ENCODE results near the gene CDKN2A.

CDKN2A gene

GRCh38 chr9:22010866-22011625, 16.9 kb upstream of the CDKN2A start:
- H3K27ac ChIP-seq (replicated peaks): no peak overlapping the region
- no peak for DNase-seq (ENCODE audit: low read depth in 1 of 2, low spot score in 1 of 2)
- no peak overlapping the region for H3K4me3 ChIP-seq (replicated peaks; ENCODE audit: insufficient read depth, low read length)
- no peaks in the 10 kb centered on the region for H3K27me3 ChIP-seq (ENCODE audit: insufficient read depth, poor library complexity, severe bottlenecking)
- no peak for TF ChIP-seq GABPA (IDR thresholded peaks at IDR 0.05; ENCODE audit: low read depth)
- no peak for TF ChIP-seq SPI1 (IDR thresholded peaks at IDR 0.05; ENCODE audit: borderline replicate concordance, low read depth)
- no peak for TF ChIP-seq CTCF (IDR thresholded peaks at IDR 0.05; ENCODE audit: insufficient read depth, low read length)
- no peak for TF ChIP-seq POLR2AphosphoS5 (IDR thresholded peaks at IDR 0.05; ENCODE audit: low read depth)
- TF ChIP-seq REST (IDR thresholded peaks at IDR 0.05; ENCODE audit: insufficient replicate concordance, low read depth): peak; percentile 90

- Histone ChIP-seq H3K27me3 (ENCODE audit: insufficient read depth, poor library complexity, severe bottlenecking) (no peaks in the 10 kb centered on the region), H3K4me3 (replicated peaks; ENCODE audit: insufficient read depth, low read length) (peak overlapping the region; percentile 78), H3K27ac (replicated peaks) (peak overlapping the region; percentile 73)
- TF ChIP-seq REST (IDR thresholded peaks at IDR 0.05; ENCODE audit: insufficient replicate concordance, low read depth): no peak
- TF ChIP-seq GABPA (IDR thresholded peaks at IDR 0.05; ENCODE audit: low read depth): no peak
- no peak for TF ChIP-seq CTCF (IDR thresholded peaks at IDR 0.05; ENCODE audit: insufficient read depth, low read length)
- no peak for TF ChIP-seq SPI1 (IDR thresholded peaks at IDR 0.05; ENCODE audit: borderline replicate concordance, low read depth)
- no peak; the same call in 1 of the 2 replicates for TF ChIP-seq POLR2AphosphoS5 (IDR thresholded peaks at IDR 0.05; ENCODE audit: low read depth)
- DNase-seq (ENCODE audit: low read depth in 1 of 2, low spot score in 1 of 2): no peak
Measured at GRCh38 chr9:22009506-22009867, 15.3 kb upstream of the CDKN2A start.

- TF ChIP-seq POLR2AphosphoS5 (IDR thresholded peaks at IDR 0.05; ENCODE audit: low read depth) (0 out of 2 replicates have a peak, but pooled peaks have one; percentile 31), REST (IDR thresholded peaks at IDR 0.05; ENCODE audit: insufficient replicate concordance, low read depth) (no peak), CTCF (IDR thresholded peaks at IDR 0.05; ENCODE audit: insufficient read depth, low read length) (peak; percentile 47)
- Histone ChIP-seq H3K27me3 (ENCODE audit: insufficient read depth, poor library complexity, severe bottlenecking) (no peaks in the 10 kb centered on the region), H3K4me3 (replicated peaks; ENCODE audit: insufficient read depth, low read length) (peak within 1 kb of the TSS; percentile 78), H3K27ac (replicated peaks) (peak within 1 kb of the TSS; percentile 73)
- peak; percentile 44 to 84 for DNase-seq (ENCODE audit: low read depth in 1 of 2, low spot score in 1 of 2)
Measured at GRCh38 chr9:22008717-22009505, 14.7 kb upstream of the CDKN2A start, which contains the start of gene CDKN2B. Gene CDKN2B (minus strand): TSS chr9:22009305. CDS start chr9:22008953, 352 bp downstream.
